ENCODE data around the gene SRRM2.

GRCh38 chr16:2787406-2787805, 35.0 kb downstream of the SRRM2 start, which contains the start of gene PRSS33:
- TF ChIP-seq POLR2AphosphoS5 (IDR thresholded peaks at IDR 0.05; ENCODE audit: low read depth), result no peak
- no peak for TF ChIP-seq REST (IDR thresholded peaks at IDR 0.05; ENCODE audit: insufficient replicate concordance, low read depth)
- TF ChIP-seq, protein P1, sequence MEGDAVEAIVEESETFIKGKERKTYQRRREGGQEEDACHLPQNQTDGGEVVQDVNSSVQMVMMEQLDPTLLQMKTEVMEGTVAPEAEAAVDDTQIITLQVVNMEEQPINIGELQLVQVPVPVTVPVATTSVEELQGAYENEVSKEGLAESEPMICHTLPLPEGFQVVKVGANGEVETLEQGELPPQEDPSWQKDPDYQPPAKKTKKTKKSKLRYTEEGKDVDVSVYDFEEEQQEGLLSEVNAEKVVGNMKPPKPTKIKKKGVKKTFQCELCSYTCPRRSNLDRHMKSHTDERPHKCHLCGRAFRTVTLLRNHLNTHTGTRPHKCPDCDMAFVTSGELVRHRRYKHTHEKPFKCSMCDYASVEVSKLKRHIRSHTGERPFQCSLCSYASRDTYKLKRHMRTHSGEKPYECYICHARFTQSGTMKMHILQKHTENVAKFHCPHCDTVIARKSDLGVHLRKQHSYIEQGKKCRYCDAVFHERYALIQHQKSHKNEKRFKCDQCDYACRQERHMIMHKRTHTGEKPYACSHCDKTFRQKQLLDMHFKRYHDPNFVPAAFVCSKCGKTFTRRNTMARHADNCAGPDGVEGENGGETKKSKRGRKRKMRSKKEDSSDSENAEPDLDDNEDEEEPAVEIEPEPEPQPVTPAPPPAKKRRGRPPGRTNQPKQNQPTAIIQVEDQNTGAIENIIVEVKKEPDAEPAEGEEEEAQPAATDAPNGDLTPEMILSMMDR (IDR thresholded peaks at IDR 0.05; ENCODE audit: insufficient read depth, low read length), result no peak
